HG03439 (cell line): ENCODE results near the gene FGGY.

Experiments
- ATAC-seq: cut with Tn5 transposase; IDR thresholded peaks from one replicate; pipeline ENCODE4 v1.9.1; 2021; ENCODE audit warnings: mild to moderate bottlenecking, moderate library complexity; ENCODE audit not compliant: unreplicated experiment

FGGY gene

GRCh38 chr1:59314776-59315528 lies 18.1 kb downstream of the FGGY start:
- ATAC-seq = no peak

GRCh38 chr1:59315529-59316463 lies 18.9 kb downstream of the FGGY start:
- no peak for ATAC-seq

- ATAC-seq = no peak
Observed at GRCh38 chr1:59316497-59317128, 19.7 kb downstream of the FGGY start.

GRCh38 chr1:59317343-59317742 lies 20.4 kb downstream of the FGGY start:
- no peak for ATAC-seq

GRCh38 chr1:59317780-59318179 lies 20.9 kb downstream of the FGGY start:
- ATAC-seq = no peak

- no peak for ATAC-seq
Observed at GRCh38 chr1:59318271-59318860, 21.5 kb downstream of the FGGY start.

GRCh38 chr1:59322394-59322793 lies 25.5 kb downstream of the FGGY start:
- ATAC-seq = no peak

GRCh38 chr1:59322814-59323213 lies 25.9 kb downstream of the FGGY start:
- no peak for ATAC-seq

GRCh38 chr1:59323879-59324278 lies 27.0 kb downstream of the FGGY start:
- no peak for ATAC-seq

GRCh38 chr1:59328353-59328752 lies 31.5 kb downstream of the FGGY start:
- no peak for ATAC-seq

GRCh38 chr1:59329412-59330053 lies 32.6 kb downstream of the FGGY start:
- no peak for ATAC-seq

- no peak for ATAC-seq
Observed at GRCh38 chr1:59331686-59332620, 35.1 kb downstream of the FGGY start.

GRCh38 chr1:59332983-59333382 lies 36.1 kb downstream of the FGGY start:
- no peak for ATAC-seq

- no peak for ATAC-seq
Observed at GRCh38 chr1:59333626-59334277, 36.9 kb downstream of the FGGY start.

- no peak for ATAC-seq
Observed at GRCh38 chr1:59340411-59341307, 43.8 kb downstream of the FGGY start.

GRCh38 chr1:59342801-59343575 lies 46.1 kb downstream of the FGGY start:
- ATAC-seq = no peak

GRCh38 chr1:59343576-59343840 lies 46.6 kb downstream of the FGGY start:
- no peak for ATAC-seq

- no peak for ATAC-seq
Observed at GRCh38 chr1:59345221-59345620, 48.3 kb downstream of the FGGY start.
